8988T (cell line): ENCODE measurements around the gene GDF11.

Experiments
- DNase-seq: peaks from one replicate; pipeline ENCODE4 v3.0.0; 2011

The GDF11 gene

DNA sequence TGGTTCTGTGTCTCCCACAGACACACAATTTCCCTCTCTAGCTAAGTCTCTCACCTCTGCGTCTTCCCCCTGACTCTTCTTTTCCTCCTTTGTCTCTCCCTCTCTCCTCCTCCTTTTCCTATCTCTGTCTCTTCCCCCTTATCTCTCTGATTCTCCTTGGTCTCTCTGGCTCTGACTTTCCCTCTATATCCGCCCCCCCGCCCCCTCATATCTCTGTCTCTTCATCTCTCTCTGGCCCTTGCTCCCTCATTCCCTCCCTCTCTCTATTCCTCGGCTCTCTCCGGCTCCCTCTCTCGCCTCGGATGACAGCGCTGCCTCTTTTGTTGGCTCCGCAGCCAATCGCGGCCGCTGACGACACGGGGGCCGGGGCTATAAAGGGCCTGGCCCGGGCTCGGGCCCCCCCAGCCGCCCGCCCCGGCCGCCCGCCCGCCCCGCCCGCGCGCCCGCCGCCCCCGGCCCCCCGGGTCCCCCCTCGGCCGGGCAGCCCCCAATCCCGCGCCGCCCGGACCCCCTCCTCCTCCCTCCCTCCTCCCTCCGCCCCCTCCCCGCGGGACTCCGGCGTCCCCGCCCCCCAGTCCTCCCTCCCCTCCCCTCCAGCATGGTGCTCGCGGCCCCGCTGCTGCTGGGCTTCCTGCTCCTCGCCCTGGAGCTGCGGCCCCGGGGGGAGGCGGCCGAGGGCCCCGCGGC, at the start of gene GDF11:
Gene GDF11 (plus strand): TSS at position 404 of the 687 bp plus-strand sequence. CDS start 195 bp downstream, at position 599.
- DNase-seq = peak; percentile 96

DNA sequence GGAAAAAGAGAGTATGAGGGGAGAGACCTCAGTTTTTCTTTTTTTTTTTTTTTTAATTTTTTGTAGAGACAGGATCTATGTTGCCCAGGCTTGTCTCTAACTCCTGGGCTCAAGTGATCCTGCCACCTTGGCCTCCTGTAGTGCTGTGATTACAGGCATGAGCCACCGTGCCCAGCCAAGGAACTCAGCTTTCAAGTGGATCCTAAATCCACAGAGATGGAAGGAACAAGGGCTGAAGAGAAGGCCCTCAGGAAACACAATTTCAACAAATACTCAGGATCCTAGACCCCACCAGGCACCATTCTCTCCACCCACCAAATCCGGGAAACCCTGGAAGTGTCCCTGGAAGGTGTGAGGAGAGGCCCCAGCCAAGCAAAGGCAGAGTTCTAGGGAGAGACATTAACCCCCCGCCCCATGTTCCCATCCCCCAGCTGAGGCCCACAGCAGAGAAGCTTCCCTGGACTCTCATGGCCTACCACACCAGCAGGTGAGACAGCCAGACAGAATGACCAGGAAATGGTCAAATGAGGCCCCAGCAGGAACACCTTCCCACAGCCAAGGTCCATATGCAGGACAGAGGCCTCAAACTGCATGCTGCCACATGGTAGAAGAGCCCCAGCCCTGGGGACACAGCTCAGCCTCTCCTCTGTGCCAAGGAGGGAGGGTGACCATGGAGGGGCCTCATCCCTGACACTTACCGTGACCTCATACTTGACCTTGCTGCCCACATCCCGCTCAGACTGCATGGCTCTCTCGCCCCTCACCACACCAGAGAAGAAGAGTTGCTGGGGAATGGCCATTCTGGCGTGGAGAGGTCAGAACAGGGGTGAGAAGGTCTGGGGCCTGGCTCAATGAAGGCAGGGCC, 49.4 kb upstream of the GDF11 start:
- DNase-seq = no peak

DNA sequence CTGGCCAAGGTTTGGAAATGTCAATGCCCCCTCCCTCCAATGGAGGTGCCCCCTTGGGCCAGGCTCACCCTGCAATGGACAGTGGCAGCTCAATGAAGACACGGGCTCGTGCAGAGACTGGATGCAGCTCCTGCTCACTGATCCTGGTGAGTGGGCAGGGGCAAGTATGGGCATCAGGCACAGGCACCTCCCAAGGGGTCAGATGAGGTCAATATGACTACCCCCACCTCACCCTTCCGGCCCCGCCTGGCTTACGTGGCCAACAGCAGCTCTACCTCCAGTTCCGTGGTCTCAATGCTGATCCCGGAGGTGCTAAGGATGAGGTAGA, 48.8 kb upstream of the GDF11 start:
- no peak for DNase-seq

DNA sequence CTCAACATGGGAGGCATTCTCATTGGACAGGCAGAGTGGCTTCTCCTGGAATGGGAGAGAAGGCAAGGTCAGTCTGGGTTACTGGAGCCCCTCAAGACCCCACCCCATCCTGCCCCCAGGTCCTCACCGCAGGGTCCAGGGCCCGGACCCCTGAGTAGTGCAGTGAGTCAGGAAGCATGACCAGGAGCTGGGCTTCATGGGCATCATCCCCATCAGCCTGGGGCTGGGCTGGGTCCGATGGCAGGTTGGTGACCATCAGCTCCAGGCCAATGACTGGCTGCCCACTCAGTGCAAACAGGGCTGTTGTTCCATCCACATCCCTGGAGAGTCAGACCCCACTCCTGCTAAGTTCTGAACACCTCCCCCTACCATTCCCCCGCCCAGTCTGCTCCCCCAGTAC, 48.3 kb upstream of the GDF11 start:
- no peak for DNase-seq

DNA sequence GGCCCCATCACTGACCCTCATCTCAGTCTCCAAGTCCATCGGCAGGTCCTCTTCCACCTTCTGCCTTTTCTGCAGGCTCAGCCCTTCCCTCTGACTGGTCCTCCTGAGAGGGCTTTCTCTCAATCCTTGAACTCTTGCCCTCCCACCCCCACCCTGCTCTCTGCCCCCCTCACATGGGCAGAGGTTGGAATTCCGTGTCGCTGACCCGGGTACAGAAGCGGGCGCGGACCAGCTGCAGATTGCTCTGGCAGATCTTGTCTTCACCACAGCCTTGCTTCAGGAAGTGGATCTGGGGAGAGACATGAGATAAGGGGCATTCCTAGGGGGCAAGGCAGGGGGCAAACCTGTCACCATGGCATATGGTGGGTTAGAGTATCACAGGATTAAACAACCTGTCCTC, 47.6 kb upstream of the GDF11 start:
- no peak for DNase-seq

DNA sequence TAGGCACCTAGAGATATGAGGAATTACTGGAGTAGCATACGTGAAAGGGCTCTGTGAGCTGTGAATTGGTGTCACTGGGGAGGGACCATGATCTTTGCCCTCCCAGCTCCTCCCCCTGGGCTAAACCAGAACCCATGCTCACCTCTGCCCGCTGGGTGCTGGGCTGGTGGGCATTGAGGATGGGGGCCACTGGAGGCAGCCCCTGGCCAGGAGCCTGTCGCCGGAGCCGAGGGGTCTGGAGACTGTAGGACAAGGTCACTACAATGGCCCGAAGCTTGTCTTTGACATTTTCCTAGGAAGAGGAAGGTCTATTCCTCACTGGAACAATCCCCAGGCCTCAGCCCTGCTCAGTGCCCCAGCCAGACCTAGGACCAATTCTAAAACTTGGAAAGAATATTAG, 46.8 kb upstream of the GDF11 start:
- DNase-seq = no peak

DNA sequence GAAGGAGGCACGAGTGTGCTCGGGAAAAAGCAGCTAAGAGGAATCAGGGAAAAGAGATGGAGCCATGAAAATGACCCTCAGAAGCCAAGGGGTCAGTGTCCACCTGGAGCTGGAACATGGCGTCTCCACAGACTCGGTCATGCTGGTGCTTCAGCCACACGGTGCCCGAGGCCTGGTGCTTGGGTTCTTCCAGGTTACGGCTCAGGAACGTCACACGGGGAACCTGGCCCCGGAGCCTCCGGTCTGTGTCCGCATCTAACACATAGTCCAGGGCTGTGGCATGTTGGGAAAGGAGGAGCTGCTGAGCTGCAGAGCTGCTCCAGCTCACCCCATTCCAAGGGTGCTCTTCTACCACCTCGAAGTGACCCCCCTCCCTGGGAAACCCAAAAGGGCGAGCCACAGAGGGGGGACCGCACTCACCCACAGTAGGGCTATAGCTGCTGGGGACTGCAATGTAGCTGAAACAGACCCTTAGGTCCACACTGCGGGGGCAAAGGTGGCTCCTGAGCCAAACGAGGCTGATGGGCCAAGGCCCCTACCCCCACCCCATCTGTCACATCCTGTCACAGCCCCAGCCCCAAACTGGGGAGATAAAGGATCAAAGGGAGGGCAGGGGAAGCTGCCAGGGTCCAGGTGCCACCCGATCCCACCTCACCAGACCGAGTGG, 46.0 kb upstream of the GDF11 start:
- DNase-seq = peak; percentile 2

DNA sequence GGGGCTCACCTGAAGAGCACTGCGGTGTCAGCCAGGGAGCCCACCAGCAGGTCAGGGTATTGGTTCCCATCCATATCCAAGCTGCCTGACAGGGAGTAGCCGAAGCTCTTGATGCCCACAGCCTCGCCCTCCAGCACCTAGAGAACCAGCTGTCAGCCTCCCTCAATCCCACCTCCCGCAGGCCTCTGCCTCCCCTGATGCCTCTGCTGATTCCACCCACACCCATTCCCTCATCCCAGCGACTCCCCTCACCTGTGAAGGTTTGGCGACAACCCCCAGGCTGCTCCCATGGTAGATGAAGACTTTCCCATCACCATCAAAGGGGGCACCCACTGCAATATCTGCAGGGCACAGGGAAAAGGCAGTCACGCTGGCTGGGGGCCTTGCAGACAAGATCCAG, 45.2 kb upstream of the GDF11 start:
- peak; percentile 8 for DNase-seq

DNA sequence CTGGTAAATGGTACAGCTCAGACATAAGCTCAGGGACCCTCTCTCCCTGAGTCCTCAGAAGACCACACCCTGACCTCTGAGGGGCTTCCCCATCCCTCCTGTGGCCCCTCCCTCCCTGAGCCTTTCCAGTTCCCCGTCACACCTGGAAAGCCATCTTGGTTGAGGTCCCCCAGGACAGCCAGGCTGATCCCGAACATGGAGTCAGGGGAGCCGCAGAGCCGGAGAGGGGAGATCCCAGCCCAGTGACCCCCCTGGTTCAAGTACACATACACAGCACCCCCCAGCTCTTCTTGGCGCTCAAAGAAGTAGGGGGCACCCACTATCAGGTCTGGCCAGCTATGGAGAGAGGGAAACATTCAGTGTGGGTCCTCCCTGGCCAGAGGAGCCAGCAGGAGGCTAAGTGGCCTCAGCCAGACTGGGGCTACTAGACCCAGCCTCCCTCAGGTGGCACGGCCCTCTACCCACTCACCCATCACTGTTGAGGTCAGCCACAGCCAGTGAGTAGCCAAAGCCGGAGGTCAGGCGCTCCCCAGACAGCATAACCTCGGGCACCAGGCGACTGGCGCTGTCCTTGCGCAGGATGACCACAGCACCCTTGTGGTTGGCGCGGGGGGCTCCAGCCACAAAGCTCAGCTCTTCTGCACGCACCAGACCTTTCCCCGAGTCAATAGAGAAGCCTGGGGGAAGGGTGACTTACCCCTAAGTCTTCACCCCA, 44.5 kb upstream of the GDF11 start:
- peak; percentile 4 for DNase-seq

DNA sequence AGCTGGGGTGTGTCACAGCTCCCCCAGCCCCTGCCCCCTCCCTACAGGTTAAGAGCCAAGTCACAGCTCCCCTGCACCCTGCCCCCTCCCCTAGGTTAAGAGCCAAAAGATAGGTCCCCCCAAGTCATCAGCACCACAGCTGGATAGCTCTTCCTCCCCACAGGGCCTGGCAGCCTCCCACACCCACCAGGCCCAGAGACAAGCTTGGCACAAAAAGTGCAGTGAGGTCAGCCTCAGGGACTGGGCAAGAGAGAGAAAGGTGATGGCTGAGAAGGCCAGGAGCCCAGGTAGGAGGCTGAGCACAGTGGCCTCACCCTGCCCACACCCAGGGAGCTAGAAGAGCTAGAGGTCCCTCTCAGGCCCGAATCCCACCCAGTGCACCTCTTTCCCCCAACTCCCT, 44.0 kb upstream of the GDF11 start:
- no peak for DNase-seq

- peak; percentile 4 for DNase-seq
Observed at GRCh38 chr12:55699471-55700055, 43.4 kb upstream of the GDF11 start.

DNA sequence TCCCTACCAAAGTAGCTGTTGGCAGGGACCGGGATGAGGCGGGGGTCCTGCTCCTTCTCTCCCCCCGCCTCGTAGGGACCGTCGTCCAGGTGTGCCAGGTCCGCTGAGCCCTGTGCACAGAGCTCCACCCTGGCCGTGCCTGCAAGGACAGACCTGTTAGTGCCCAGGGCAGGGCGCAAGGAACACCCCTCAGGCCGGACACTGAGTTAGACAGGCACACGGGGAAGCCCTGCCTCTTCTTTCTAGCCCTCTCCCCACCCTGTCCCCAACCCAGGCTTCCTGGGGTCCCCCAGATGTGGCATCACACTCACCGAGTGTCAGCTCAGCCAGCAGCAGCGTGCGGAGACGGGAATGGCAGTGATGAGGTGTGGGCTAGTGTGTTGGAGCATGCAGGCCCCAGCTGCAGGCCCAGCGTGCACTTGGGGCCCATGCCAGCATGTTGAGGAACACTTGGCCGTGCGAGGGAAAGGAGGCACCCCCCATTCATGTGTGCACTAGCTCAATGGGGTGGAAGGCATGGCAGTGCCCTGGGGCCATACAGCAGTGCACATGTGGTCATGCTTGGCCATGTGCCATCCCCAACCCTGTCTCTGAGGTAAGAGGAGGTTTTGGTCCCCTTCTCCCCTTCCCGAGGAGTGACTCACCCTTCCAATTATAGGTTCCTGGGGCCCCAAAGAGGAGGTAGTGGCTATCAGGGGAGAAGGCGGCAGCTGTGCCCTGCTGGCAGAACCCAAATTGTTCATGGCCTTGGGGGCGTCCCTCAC, 42.5 kb upstream of the GDF11 start:
- peak; percentile 9 for DNase-seq

- DNase-seq = no peak
Observed at GRCh38 chr12:55702861-55703260, 40.1 kb upstream of the GDF11 start.

DNA sequence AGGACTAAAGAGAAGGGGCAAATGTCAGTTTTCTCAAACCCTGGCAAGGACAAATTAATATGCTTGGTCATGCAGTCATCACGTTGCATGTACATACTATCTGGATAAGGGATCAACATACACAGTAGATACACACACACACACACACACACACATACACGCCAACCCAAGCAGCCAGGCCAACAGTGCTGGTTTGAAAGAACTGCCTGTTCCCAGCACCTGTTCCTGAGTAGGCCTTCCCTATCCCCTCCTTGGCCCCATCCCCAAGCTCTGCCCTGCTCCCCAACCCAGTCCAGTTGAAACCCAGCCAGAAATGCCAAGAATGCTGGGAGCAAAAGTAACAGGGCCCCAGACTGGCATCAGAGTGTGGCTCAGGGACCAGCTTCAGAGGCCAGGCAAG, 39.6 kb upstream of the GDF11 start:
- DNase-seq = no peak

DNA sequence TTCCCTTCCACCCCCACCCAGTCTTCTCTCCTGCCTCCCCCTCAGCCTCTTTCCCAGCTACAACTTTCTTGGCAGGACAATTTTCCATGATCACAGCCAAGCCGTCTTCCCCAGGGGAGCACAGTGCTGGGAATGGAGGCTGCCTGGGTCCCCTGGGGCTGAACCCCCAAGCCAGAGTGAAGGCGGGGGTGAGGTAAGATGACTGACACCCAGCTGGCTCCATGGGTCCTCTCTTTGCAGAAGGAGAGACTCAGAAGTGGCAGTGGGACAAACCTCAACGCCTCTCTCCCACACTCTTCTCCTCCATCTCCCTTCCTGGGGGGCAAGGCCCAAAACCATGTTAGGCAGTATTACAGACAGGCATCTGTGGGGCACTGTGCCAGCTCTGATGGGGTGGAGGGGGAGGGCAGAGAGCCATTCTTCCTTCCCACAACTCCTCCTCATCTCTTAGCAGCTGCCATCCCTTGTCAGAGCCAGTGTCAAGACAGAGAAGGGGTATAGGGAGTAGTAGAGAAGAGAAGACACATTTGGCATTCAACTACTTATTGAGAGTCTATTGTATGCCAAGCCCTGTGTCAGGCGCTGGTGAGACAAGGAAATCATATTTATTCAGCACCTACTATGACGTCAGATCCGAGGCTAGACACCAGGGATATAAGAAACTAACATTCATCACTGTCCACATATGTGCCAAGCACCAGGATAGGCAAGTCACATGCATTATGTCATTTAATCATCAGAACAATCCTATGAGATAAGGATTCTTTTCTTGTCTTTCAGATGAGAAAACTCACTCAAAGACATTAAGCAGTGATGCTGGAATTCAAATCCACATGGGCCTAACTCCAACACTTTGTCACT, 38.8 kb upstream of the GDF11 start:
- DNase-seq = no peak

- DNase-seq = no peak
Observed at GRCh38 chr12:55704824-55705718, 37.9 kb upstream of the GDF11 start.

GRCh38 chr12:55705782-55706402, 37.0 kb upstream of the GDF11 start:
- peak; percentile 70 for DNase-seq

- no peak for DNase-seq
Observed at GRCh38 chr12:55706568-55707218, 36.2 kb upstream of the GDF11 start.

GRCh38 chr12:55707219-55707671, 35.7 kb upstream of the GDF11 start:
- no peak for DNase-seq
